HG02973 (cell line): ENCODE data around the gene LILRA6.
"Not testable (repeated sequence)": the region's sequence is repeated elsewhere in the genome, so short reads cannot be mapped to it uniquely, and the experiment has no call there.

Experiments
- ATAC-seq: cut with Tn5 transposase; IDR thresholded peaks from one replicate; pipeline ENCODE4 v1.9.1; 2021; ENCODE audit warnings: moderate library complexity; ENCODE audit not compliant: unreplicated experiment

LILRA6 gene

GRCh38 chr19:54266133-54266532 lies 23.5 kb upstream of the LILRA6 start:
- no peak for ATAC-seq

GRCh38 chr19:54262470-54262869 lies 19.9 kb upstream of the LILRA6 start:
- ATAC-seq = no peak

- ATAC-seq = no peak
Measured at GRCh38 chr19:54262066-54262465, 19.5 kb upstream of the LILRA6 start.

GRCh38 chr19:54257116-54257480 lies 14.5 kb upstream of the LILRA6 start, which contains the start of gene LILRB5:
Gene LILRB5, minus strand, starts transcription at chr19:54257273. Its CDS starts 80 bp downstream, at chr19:54257193.
- ATAC-seq = no peak

- no peak for ATAC-seq
Measured at GRCh38 chr19:54256250-54257115, 13.9 kb upstream of the LILRA6 start.

- no peak for ATAC-seq
Measured at GRCh38 chr19:54255105-54255775, 12.7 kb upstream of the LILRA6 start.

GRCh38 chr19:54254195-54254906 lies 11.8 kb upstream of the LILRA6 start:
- no peak for ATAC-seq

- no peak for ATAC-seq
Measured at GRCh38 chr19:54253331-54254194, 11.0 kb upstream of the LILRA6 start.

- ATAC-seq = no peak
Measured at GRCh38 chr19:54252845-54253244, 10.3 kb upstream of the LILRA6 start.

- ATAC-seq = no peak
Measured at GRCh38 chr19:54252243-54252642, 9.7 kb upstream of the LILRA6 start.

GRCh38 chr19:54248016-54248601 lies 5.5 kb upstream of the LILRA6 start:
- no peak for ATAC-seq

GRCh38 chr19:54247106-54247930 lies 4.7 kb upstream of the LILRA6 start:
- ATAC-seq = no peak

GRCh38 chr19:54245936-54246335 lies 3.3 kb upstream of the LILRA6 start:
- no peak for ATAC-seq

GRCh38 chr19:54243809-54244208 lies 1.2 kb upstream of the LILRA6 start:
- ATAC-seq = not testable (repeated sequence)

- ATAC-seq = not testable (repeated sequence)
Measured at GRCh38 chr19:54242234-54242633, 356 bp downstream of the LILRA6 start.

GRCh38 chr19:54240372-54241336 lies 1.9 kb downstream of the LILRA6 start:
- ATAC-seq = not testable (repeated sequence)

- not testable (repeated sequence) for ATAC-seq
Measured at GRCh38 chr19:54239491-54240371, 2.9 kb downstream of the LILRA6 start.
